GM10248 (cell line): Measurements from ENCODE around the gene CAMKMT.

Experiments used
- CTCF ChIA-PET: fragments of 300-600 bp; sonication (Branson Sonifier 250); formaldehyde crosslinking; extraction: SDS; loops from one replicate; lab custom pipeline; 2021; ENCODE audit warnings: antibody characterized with exemption; lab: Yijun Ruan, JAX
- POLR2A ChIA-PET: fragments of 350-650 bp; sonication (Branson Sonifier 250); formaldehyde crosslinking; extraction: SDS; loops from one replicate; lab custom pipeline; 2020; ENCODE audit warnings: antibody characterized with exemption; lab: Yijun Ruan, JAX
- DNase-seq: peaks from one replicate; pipeline ENCODE4 v3.0.0; 2012; ENCODE audit errors: extremely low spot score
- TF ChIP-seq, protein P1 (sequence below): IDR thresholded peaks from 2 replicates; pipeline ENCODE4 v1.5.1; 2012; ENCODE audit warnings: mild to moderate bottlenecking, low read depth; ENCODE audit errors: extremely low read depth, missing control alignments, control extremely low read depth

Gene CAMKMT

DNA sequence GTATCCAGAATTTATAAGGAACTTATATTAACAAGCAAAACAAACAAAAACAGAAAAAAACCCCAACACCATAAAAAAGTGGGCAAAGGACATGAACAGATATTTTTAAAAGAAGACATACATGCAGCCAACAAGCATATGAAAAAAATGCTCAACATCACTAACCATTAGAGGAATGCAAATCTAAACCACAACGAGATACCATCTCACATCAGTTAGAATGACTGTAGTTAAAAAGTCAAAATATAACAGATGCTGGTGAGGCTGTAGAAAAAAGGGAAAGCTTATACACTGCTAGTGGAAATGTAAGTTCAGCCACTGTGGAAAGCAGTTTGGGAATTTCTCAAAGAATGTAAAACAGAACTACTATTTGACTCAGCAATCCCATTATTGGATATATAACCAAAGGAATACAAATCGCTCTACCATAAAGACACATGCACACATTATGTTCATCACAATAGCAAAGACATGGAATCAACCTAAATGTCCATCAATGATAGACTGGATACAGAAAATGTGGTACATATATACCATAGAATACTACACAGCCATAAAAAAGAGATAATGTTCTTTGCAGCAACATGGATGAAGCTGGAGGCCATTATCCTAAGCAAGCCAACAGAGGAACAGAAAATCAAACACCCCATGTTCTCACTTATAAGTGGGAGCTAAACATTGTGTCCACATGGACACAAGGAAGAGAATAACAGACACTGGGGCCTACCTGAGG lies 25.8 kb upstream of the CAMKMT start:
- POLR2A ChIA-PET, result interaction anchor here (1.0 kb wide), 1 partner anchor 26 kb away, joined by 3 read pairs; the partner anchor contains the start of genes CAMKMT and PREPL
- TF ChIP-seq, protein P1, sequence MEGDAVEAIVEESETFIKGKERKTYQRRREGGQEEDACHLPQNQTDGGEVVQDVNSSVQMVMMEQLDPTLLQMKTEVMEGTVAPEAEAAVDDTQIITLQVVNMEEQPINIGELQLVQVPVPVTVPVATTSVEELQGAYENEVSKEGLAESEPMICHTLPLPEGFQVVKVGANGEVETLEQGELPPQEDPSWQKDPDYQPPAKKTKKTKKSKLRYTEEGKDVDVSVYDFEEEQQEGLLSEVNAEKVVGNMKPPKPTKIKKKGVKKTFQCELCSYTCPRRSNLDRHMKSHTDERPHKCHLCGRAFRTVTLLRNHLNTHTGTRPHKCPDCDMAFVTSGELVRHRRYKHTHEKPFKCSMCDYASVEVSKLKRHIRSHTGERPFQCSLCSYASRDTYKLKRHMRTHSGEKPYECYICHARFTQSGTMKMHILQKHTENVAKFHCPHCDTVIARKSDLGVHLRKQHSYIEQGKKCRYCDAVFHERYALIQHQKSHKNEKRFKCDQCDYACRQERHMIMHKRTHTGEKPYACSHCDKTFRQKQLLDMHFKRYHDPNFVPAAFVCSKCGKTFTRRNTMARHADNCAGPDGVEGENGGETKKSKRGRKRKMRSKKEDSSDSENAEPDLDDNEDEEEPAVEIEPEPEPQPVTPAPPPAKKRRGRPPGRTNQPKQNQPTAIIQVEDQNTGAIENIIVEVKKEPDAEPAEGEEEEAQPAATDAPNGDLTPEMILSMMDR, result no peak
- CTCF ChIA-PET, result interaction anchor here (1.5 to 1.6 kb wide), 2 partner anchors 13 to 1250 kb away, joined by 3 to 8 read pairs; no protein-coding TSS in a partner anchor
- DNase-seq, result no peak

DNA sequence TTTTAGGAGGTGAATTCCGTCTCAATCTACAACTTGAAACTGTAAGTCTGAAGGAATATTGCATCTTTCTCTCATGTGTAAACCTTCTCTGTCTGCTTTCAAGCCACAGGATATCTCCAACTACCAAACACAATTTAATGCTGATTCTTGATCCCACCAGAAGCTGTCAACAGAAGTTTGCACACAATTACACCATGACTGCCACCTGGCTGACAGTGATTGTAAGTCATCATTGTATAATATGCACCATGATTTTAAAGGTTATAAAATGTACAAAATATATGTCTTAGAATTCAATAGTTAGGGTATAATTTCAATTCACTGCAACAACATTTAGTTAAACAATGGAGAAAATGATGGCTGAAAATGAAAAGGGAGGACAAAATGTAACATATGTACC lies 18.9 kb upstream of the CAMKMT start:
- no peak for DNase-seq
- ChIA-PET POLR2A (no interaction called here), CTCF (interaction anchor here (0.6 to 2.1 kb wide), 15 partner anchors 9 to 450 kb away, joined by 3 to 17 read pairs (median 4); no protein-coding TSS in a partner anchor)
- TF ChIP-seq, protein P1, result peak; percentile 27

DNA sequence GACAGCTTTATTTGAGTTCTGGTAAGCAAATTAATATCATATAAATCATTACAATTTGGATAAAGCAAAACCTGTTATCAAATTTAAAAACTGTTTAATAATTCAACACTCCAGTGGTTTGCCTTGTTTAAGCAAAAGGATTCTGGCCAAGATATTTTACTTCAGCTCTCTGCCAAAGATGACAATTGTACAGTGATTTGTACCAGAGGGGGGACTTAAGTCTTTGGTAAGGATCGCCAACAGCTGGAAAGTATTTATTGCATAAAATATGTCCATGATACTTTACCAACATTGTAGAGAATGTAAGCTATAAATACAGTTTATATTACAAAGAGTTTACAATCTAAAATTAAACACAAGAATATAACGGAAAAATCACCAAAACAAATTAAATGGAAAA lies 14.2 kb upstream of the CAMKMT start:
- TF ChIP-seq, protein P1, result no peak
- ChIA-PET POLR2A (interaction anchor here (2.0 kb wide), 1 partner anchor 14 kb away, joined by 7 read pairs; the partner anchor contains the start of genes CAMKMT and PREPL), CTCF (interaction anchor here (0.7 to 4.3 kb wide), 7 partner anchors 9 to 309 kb away, joined by 3 to 18 read pairs (median 3); no protein-coding TSS in a partner anchor)
- no peak for DNase-seq

DNA sequence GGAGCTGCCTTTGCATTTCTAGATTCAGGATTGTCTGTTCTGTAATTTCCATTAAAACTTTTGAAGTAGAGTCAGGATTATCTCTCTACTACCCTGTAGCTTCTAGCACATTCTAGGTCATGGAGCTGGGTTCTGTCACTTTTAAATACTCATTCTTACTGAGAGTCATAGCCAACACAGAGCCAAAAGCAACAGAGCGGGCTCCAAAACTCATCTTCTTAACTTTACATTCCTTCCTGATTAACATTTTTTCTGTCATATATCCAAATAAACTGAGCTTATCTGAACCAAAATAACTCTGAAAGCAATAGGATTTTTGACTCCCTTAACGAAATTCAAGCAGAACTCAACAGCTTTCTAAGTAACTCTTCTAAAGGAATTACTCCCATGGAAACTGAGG lies 13.3 kb upstream of the CAMKMT start:
- ChIA-PET CTCF (interaction anchor here (0.8 to 4.3 kb wide), 5 partner anchors 10 to 303 kb away, joined by 3 to 18 read pairs (median 6); no protein-coding TSS in a partner anchor), POLR2A (interaction anchor here (0.6 to 2.0 kb wide), 2 partner anchors 13 to 124 kb away, joined by 6 to 7 read pairs; partner anchors contain the start of genes CAMKMT and PREPL)
- no peak for DNase-seq
- TF ChIP-seq, protein P1, result no peak

DNA sequence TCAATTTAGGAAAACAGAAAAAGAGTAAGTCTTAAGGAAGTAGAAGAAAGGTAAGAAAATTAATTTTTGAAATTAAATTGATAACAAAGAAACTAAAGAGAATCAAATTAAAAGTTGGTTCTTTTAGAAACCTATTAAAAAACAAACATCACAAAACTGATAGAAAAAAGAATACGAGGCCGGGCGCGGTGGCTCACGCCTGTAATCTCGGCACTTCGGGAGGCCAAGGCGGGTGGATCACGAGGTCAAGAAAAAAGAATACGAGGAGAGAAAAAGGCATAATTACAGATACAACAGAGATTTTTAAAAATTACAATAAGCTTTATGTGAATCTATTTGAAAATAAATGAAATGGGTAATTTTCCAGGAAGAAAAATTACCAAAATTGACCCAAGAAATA lies 12.2 kb upstream of the CAMKMT start:
- ChIA-PET POLR2A (no interaction called here), CTCF (interaction anchor here (1.9 to 4.3 kb wide), 3 partner anchors 10 to 13 kb away, joined by 6 to 18 read pairs (median 8); no protein-coding TSS in a partner anchor)
- no peak for DNase-seq
- TF ChIP-seq, protein P1, result no peak

DNA sequence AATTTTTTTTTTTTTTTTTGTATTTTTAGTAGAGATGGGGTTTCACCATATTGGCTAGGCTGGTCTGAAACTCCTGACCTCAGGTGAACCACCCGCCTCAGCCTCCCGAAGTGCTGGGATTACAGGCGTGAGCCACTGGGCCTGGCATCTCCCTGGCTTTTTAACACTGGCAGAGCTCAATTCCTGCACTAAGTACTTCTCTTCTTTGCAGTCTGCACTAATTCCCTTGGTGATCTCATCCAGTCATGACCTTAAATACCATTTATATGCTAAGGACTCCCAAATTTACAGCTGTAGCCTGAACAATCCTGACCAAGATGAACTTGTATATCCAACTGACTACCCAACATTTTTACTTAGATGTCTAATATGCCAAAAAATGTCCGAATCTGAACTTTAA lies 10.7 kb upstream of the CAMKMT start:
- TF ChIP-seq, protein P1, result no peak
- POLR2A ChIA-PET, result interaction anchor here (1.4 kb wide), 1 partner anchor 11 kb away, joined by 6 read pairs; the partner anchor contains the start of genes CAMKMT and PREPL
- CTCF ChIA-PET, result interaction anchor here (1.0 to 4.3 kb wide), 5 partner anchors 8 to 264 kb away, joined by 3 to 18 read pairs (median 6); partner anchors contain the start of gene CAMKMT
- DNase-seq, result no peak
